Testis (tissue), 3 donors: ENCODE measurements around the gene DBN1. TPM values are rescaled to one million over a fixed set of nuclear protein-coding genes. Genes with fewer than 3 reads are reported as not detected.

Experiments used
- DNase-seq: peaks from one replicate; pipeline ENCODE4 v3.0.0-alpha.2; 2019
- H3K27ac ChIP-seq, 2 donors: fragments of 200-600 bp; sonication (generic); one replicate each; pipeline ENCODE4 v1.5.1; 2019
- H3K27me3 ChIP-seq: fragments of 200-600 bp; sonication (generic); one replicate; pipeline ENCODE4 v1.5.1; 2019
- H3K36me3 ChIP-seq: fragments of 200-600 bp; sonication (generic); one replicate; pipeline ENCODE4 v1.5.1; 2017; ENCODE audit warnings: low read depth; ENCODE audit errors: missing control alignments
- H3K4me1 ChIP-seq: fragments of 200-600 bp; sonication (generic); one replicate; pipeline ENCODE4 v1.5.1; 2019
- H3K4me3 ChIP-seq, 2 donors: fragments of 200-600 bp; sonication (generic); one replicate each; pipeline ENCODE4 v1.5.1; 2017 to 2019
- H3K9me3 ChIP-seq: fragments of 200-600 bp; sonication (generic); one replicate; pipeline ENCODE4 v1.5.1; 2017
- CTCF ChIP-seq, 3 experiments: fragments of 450-650 bp in 2 of 3; fragments of 200-600 bp in 1 of 3; sonication (generic) in 1 of 3; IDR thresholded peaks; one replicate each; pipeline ENCODE4 v1.5.1; 2016 to 2019; ENCODE audit warnings: antibody characterized with exemption in 3 of 3, mild to moderate bottlenecking in 2 of 3, moderate library complexity in 1 of 3
- POLR2A ChIP-seq: fragments of 450-650 bp; IDR thresholded peaks from one replicate; pipeline ENCODE4 v1.6.1; 2017; ENCODE audit warnings: antibody characterized with exemption, mild to moderate bottlenecking, moderate library complexity
- WGBS, 2 donors: methylation state at CpG; one replicate each; pipeline ENCODE4 v1.1.5; 2018; 5-methylcytosine and 5-hydroxymethylcytosine counted together
- intact Hi-C: fragments of 100-400 bp; cut with DNase I; formaldehyde crosslinking; loops from one replicate; pipeline ENCODE4 v1.15.1; 2023; ENCODE audit warnings: low total_unique reads
- polyA plus RNA-seq: library from polyadenylated mRNA; stranded (reverse); fragments of 350-450 nt; fragmentation: Illumina TruSeq; extraction: RNeasy Lipid Tissue Mini Kit (QIAGEN cat#74804); gene quantifications from one replicate; pipeline ENCODE4 v1.2.3, GENCODE V29; 2014; ENCODE audit warnings: low read depth, low replicate concordance; ENCODE audit not compliant: insufficient read depth
- total RNA-seq, 2 donors: library from RNA; depleted of rRNA; stranded (reverse); fragments of >200 nt; gene quantifications; one replicate each; pipeline ENCODE4 v1.2.3, GENCODE V29; 2016

Gene DBN1
- total and polyA plus RNA-seq, 3 donors from 2014 or later = 50.5 to 83.1 (median 69.6) TPM

GRCh38 chr5:177412603-177413233, 60.7 kb downstream of the DBN1 start:
- DNase-seq = no peak
- TF ChIP-seq CTCF (IDR thresholded peaks at IDR 0.05) (no peak), POLR2A (no peak)
- no peaks in the 10 kb centered on the region for H3K27me3 ChIP-seq
- no peak overlapping the region for H3K27ac ChIP-seq
- no peaks in the 10 kb centered on the region for H3K9me3 ChIP-seq
- H3K4me1 ChIP-seq = peaks cover 3% of the 10 kb centered on the region
- H3K4me3 ChIP-seq = no peak overlapping the region
- H3K36me3 ChIP-seq = no peaks in the 10 kb centered on the region
- 80 to 88% methylated on average over 8 of the region's 8 CpGs for WGBS, 2 donors
- intact Hi-C loops = no loop called here

GRCh38 chr5:177410575-177410974, 62.9 kb downstream of the DBN1 start:
- WGBS, 2 donors = 86 to 89% methylated on average over 3 of the region's 3 CpGs
- Histone ChIP-seq H3K27me3 (no peaks in the 10 kb centered on the region), H3K4me3 (no peak overlapping the region), H3K9me3 (no peaks in the 10 kb centered on the region), H3K27ac (no peak overlapping the region), H3K4me1 (no peaks in the 10 kb centered on the region), H3K36me3 (no peaks in the 10 kb centered on the region)
- DNase-seq = no peak
- intact Hi-C loops = no loop called here
- TF ChIP-seq CTCF (IDR thresholded peaks at IDR 0.05) (no peak), POLR2A (no peak)

GRCh38 chr5:177409043-177409801, 64.2 kb downstream of the DBN1 start, which contains the start of gene F12:
TSS of gene F12 (minus strand) at chr5:177409564. CDS start at chr5:177409527, 37 bp downstream.
- H3K4me3 ChIP-seq = no peak within 1 kb of the TSS
- peaks cover 4% of the 10 kb centered on the region for H3K4me1 ChIP-seq
- intact Hi-C loops = no loop called here
- no peaks in the 10 kb centered on the region for H3K9me3 ChIP-seq
- no peak within 1 kb of the TSS for H3K27ac ChIP-seq
- H3K27me3 ChIP-seq = no peaks in the 10 kb centered on the region
- no peaks in the 10 kb centered on the region for H3K36me3 ChIP-seq
- DNase-seq = no peak
- WGBS, 2 donors = 88 to 95% methylated on average over 8 to 9 of the region's 9 CpGs
- no peak for TF ChIP-seq CTCF (IDR thresholded peaks at IDR 0.05)
- TF ChIP-seq POLR2A = no peak

Other genes starting within 250 kb of the DBN1 start
- 10 to 100 TPM; 25.5 to 29.4 TPM for gene RAB24, start 169.9 kb downstream of the DBN1 start, total RNA-seq
- gene RAB24, start 169.9 kb downstream of the DBN1 start, polyA plus RNA-seq = 19.2 TPM
- 10 to 100 TPM; 65.7 to 83.4 TPM for gene PRELID1, start 169.8 kb downstream of the DBN1 start, total RNA-seq
- 78.3 TPM for gene PRELID1, start 169.8 kb downstream of the DBN1 start, polyA plus RNA-seq
- gene MXD3, start 161.7 kb downstream of the DBN1 start, total RNA-seq = 10 to 100 TPM; 12.5 to 12.9 TPM
- 7.7 TPM for gene MXD3, start 161.7 kb downstream of the DBN1 start, polyA plus RNA-seq
- 100 to 1,000 TPM; 355 TPM for gene LMAN2, start 122.0 kb downstream of the DBN1 start, total RNA-seq
- 254 TPM for gene LMAN2, start 122.0 kb downstream of the DBN1 start, polyA plus RNA-seq
- gene RGS14, start 115.7 kb downstream of the DBN1 start, total RNA-seq = 10 to 100 TPM; 39.2 to 40.5 TPM
- gene RGS14, start 115.7 kb downstream of the DBN1 start, polyA plus RNA-seq = 25.3 TPM
- under 1 TPM in 1 of 2 donors, not detected in 1; 0.19 TPM for gene SLC34A1, start 89.2 kb downstream of the DBN1 start, total RNA-seq
- not detected for gene SLC34A1, start 89.2 kb downstream of the DBN1 start, polyA plus RNA-seq
- gene PFN3, start 73.0 kb downstream of the DBN1 start, total RNA-seq = 10 to 100 TPM; 27.5 to 45.7 TPM
- 7.4 TPM for gene PFN3, start 73.0 kb downstream of the DBN1 start, polyA plus RNA-seq
- 1 to 10 TPM; 5.3 to 5.8 TPM for gene F12, start 64.1 kb downstream of the DBN1 start, total RNA-seq
- gene F12, start 64.1 kb downstream of the DBN1 start, polyA plus RNA-seq = 4.9 TPM
- 10 to 100 TPM; 51.8 to 57.0 TPM for gene GRK6, start 47.0 kb downstream of the DBN1 start, total RNA-seq
- gene GRK6, start 47.0 kb downstream of the DBN1 start, polyA plus RNA-seq = 32.6 TPM
- gene PRR7, start 26.8 kb downstream of the DBN1 start, total RNA-seq = 10 to 100 TPM; 19.9 to 23.2 TPM
- 2.8 TPM for gene PRR7, start 26.8 kb downstream of the DBN1 start, polyA plus RNA-seq
- 100 to 1,000 TPM in 1 of 2 donors, 10 to 100 TPM in 1; 90.5 to 118 TPM for gene PDLIM7, start 24.0 kb upstream of the DBN1 start, total RNA-seq
- gene PDLIM7, start 24.0 kb upstream of the DBN1 start, polyA plus RNA-seq = 72.2 TPM
- gene DOK3, start 36.2 kb upstream of the DBN1 start, total RNA-seq = 10 to 100 TPM; 10.7 to 18.7 TPM
- gene DOK3, start 36.2 kb upstream of the DBN1 start, polyA plus RNA-seq = 10.4 TPM
- 100 to 1,000 TPM; 193 to 197 TPM for gene DDX41, start 43.3 kb upstream of the DBN1 start, total RNA-seq
- gene DDX41, start 43.3 kb upstream of the DBN1 start, polyA plus RNA-seq = 99.1 TPM
- 100 to 1,000 TPM; 111 to 157 TPM for gene FAM193B, start 80.9 kb upstream of the DBN1 start, total RNA-seq
- 81.3 TPM for gene FAM193B, start 80.9 kb upstream of the DBN1 start, polyA plus RNA-seq
- gene TMED9, start 118.6 kb upstream of the DBN1 start, total RNA-seq = 100 to 1,000 TPM; 122 to 128 TPM
- 140 TPM for gene TMED9, start 118.6 kb upstream of the DBN1 start, polyA plus RNA-seq
- gene B4GALT7, start 126.5 kb upstream of the DBN1 start, total RNA-seq = 10 to 100 TPM; 49.9 to 55.7 TPM
- gene B4GALT7, start 126.5 kb upstream of the DBN1 start, polyA plus RNA-seq = 39.9 TPM